Measurements from ENCODE around the gene FLT3LG. TPM values are rescaled to one million over a fixed set of nuclear protein-coding genes. Genes with fewer than 3 reads are reported as not detected.

FLT3LG gene
- total and polyA plus RNA-seq, 2 of the 8 experiments (the other 6 are each of a cell fraction or from before 2014, with no cell fraction given) = 1.6 to 3.2 TPM

- no peak overlapping the region for H2BK120ac ChIP-seq (replicated peaks; ENCODE audit: low read depth, low read length)
- POLR2A ChIA-PET (ENCODE audit: partially characterized antibody) = interaction anchor here (0.9 to 4.1 kb wide), 7 partner anchors 9 to 181 kb away, joined by 3 to 13 read pairs (median 3); partner anchors contain the start of genes ALDH16A1 and PIH1D1
- H3K4me1 ChIP-seq (replicated peaks in 1 of 4; ENCODE audit: control insufficient read depth in 3 of 4, insufficient read depth in 4 of 4, low read length in 3 of 4) = peaks cover 0 to 14% (median 12%) of the 10 kb centered on the region in 4 experiments; a peak in 6 of 7 replicates
- no peak overlapping the region for H2AK5ac ChIP-seq (ENCODE audit: low read depth, low read length)
- no peak overlapping the region for H2AFZ ChIP-seq (ENCODE audit: low read length)
- FAIRE-seq (peak; percentile 94), DNase-seq (ENCODE audit: low read depth in 1 of 2, low spot score in 2 of 2) (peak; percentile 91 to 98)
- no peak overlapping the region for H2BK15ac ChIP-seq (ENCODE audit: low read length)
- H3K23me2 ChIP-seq (ENCODE audit: low read depth, low read length) = peaks cover 18% of the 10 kb centered on the region; the same call in 1 of the 2 replicates
- H2BK5ac ChIP-seq (ENCODE audit: low read depth, low read length) = peak overlapping the region; percentile 88; the same call in 1 of the 2 replicates
- peak overlapping the region; percentile 53 for H3K27ac ChIP-seq (ENCODE audit: low read depth, low read length)
- peak overlapping the region; percentile 38 to 69 (median 62) for H3K4me3 ChIP-seq (ENCODE audit: extremely low read depth in 1 of 4, insufficient read depth in 2 of 4, low read depth in 3 of 4, low read length in 4 of 4)
- H3K23ac ChIP-seq (ENCODE audit: insufficient read length) = no peak overlapping the region
- no peak overlapping the region for H3K4ac ChIP-seq (replicated peaks; ENCODE audit: insufficient read length, low read depth, low read length)
- peaks cover 9 to 10% of the 10 kb centered on the region in 2 experiments for H4K20me1 ChIP-seq (replicated peaks in 1 of 2; ENCODE audit: control insufficient read depth in 1 of 2, insufficient read depth in 2 of 2, low read length in 2 of 2)
- H3K36me3 ChIP-seq (ENCODE audit: control insufficient read depth in 2 of 4, insufficient read depth in 4 of 4, low read length in 3 of 4) = peaks cover 5 to 9% (median 8%) of the 10 kb centered on the region in 4 experiments; a peak in 6 of 8 replicates
- no peak overlapping the region for H2BK12ac ChIP-seq (ENCODE audit: low read depth, low read length)
- H3K27me3 ChIP-seq (replicated peaks in 1 of 4; ENCODE audit: control insufficient read depth in 3 of 4, extremely low read depth in 1 of 4, insufficient read depth in 3 of 4, low read length in 3 of 4) = peaks cover 18 to 26% (median 25%) of the 10 kb centered on the region in 4 experiments
- H3K79me2 ChIP-seq (ENCODE audit: control insufficient read depth in 1 of 2, insufficient read depth in 2 of 2, low read length in 2 of 2) = no peaks in the 10 kb centered on the region
- H2BK20ac ChIP-seq (ENCODE audit: low read length) = no peak overlapping the region
- peak overlapping the region; percentile 53 to 72 for H3K4me2 ChIP-seq (ENCODE audit: insufficient read depth in 1 of 2, low read depth in 2 of 2, low read length in 2 of 2)
- no peaks in the 10 kb centered on the region; the same call in 1 of the 2 replicates for H3K79me1 ChIP-seq (ENCODE audit: low read depth, low read length)
- H3K56ac ChIP-seq (replicated peaks; ENCODE audit: insufficient read length, low read depth, low read length) = no peak overlapping the region
- H4K91ac ChIP-seq (replicated peaks; ENCODE audit: insufficient read length, low read length) = peak overlapping the region; percentile 76
- no peak overlapping the region for H3K14ac ChIP-seq (ENCODE audit: insufficient read length)
- peak overlapping the region; percentile 60 for H4K8ac ChIP-seq (ENCODE audit: extremely low read depth, insufficient read depth, low read length)
- peak overlapping the region; percentile 97 for H3K18ac ChIP-seq (ENCODE audit: extremely low read depth, low read length)
- H3K9me3 ChIP-seq (ENCODE audit: insufficient read depth in 2 of 2, low read depth in 1 of 2, low read length in 1 of 2) = no peaks in the 10 kb centered on the region
- WGBS, 2 experiments (ENCODE audit: extremely low coverage in 1 of 2, insufficient coverage in 1 of 2, insufficient read length in 1 of 2, insufficient replicate concordance in 2 of 2, low coverage in 1 of 2, low lambda C conversion rate in 2 of 2, missing lambda C conversion rate in 1 of 2) = 1% methylated on average over 43 of the region's 47 CpGs; no CpG with 5 or more reads in 1 of the 2 experiments
- H3K9ac ChIP-seq (replicated peaks in 1 of 4; ENCODE audit: extremely low read depth in 1 of 4, low read depth in 3 of 4, low read length in 3 of 4) = peak overlapping the region in 2 of 4 experiments; percentile 12 to 29; a peak in 2 of 7 replicates
- CTCF ChIA-PET (ENCODE audit: partially characterized antibody) = interaction anchor here (0.8 to 7.9 kb wide), 17 partner anchors 10 to 717 kb away, joined by 3 to 88 read pairs (median 3); partner anchors contain the start of genes GFY and PTH2
- peak overlapping the region; percentile 79 for H4K5ac ChIP-seq (ENCODE audit: insufficient read length, low read depth, low read length)
- TF ChIP-seq CEBPB (IDR thresholded peaks at IDR 0.05; ENCODE audit: low read depth, low read length) (no peak), MAX (IDR thresholded peaks at IDR 0.05) (peak; percentile 66), SP2 (IDR thresholded peaks at IDR 0.05; ENCODE audit: low read length) (no peak), SP1 (IDR thresholded peaks at IDR 0.05; ENCODE audit: low read depth, low read length) (0 out of 2 replicates have a peak, but pooled peaks have one; percentile 46), KDM4A (IDR thresholded peaks at IDR 0.05; ENCODE audit: low read depth, low read length, severe bottlenecking) (peak; percentile 64), TAF1 (IDR thresholded peaks at IDR 0.05; ENCODE audit: low read depth, low read length) (peak; percentile 49; the same call in 1 of the 2 replicates), YY1 (IDR thresholded peaks at IDR 0.05; ENCODE audit: low read depth, low read length) (peak; percentile 53; the same call in 1 of the 2 replicates), RFX5 (IDR thresholded peaks at IDR 0.05; ENCODE audit: borderline replicate concordance, low read depth, low read length) (no peak), RBBP5 (IDR thresholded peaks at IDR 0.05; ENCODE audit: borderline replicate concordance, low read depth, low read length) (no peak; the same call in 1 of the 2 replicates), PHF8 (conservative IDR thresholded peaks at IDR 0.05; ENCODE audit: low read depth, low read length) (peak; percentile 31; the same call in 1 of the 2 replicates)
Measured at GRCh38 chr19:49443366-49444099, 30.5 kb upstream of the FLT3LG start.

All from H1 (cell line).